SK-N-SH (cell line): ENCODE data around the gene ARHGEF11. TPM values are rescaled to one million over a fixed set of nuclear protein-coding genes. Genes with fewer than 3 reads are reported as not detected.

Source experiments
- CTCF ChIA-PET: fragments of 300-600, 350-600 bp; formaldehyde crosslinking; extraction: SDS; loops from one replicate; lab custom pipeline; 2021; lab: Yijun Ruan, JAX
- POLR2A ChIA-PET: fragments of 350-600 bp; sonication (Branson Sonifier 250); formaldehyde crosslinking; extraction: SDS; loops from one replicate; lab custom pipeline; 2020; ENCODE audit warnings: antibody characterized with exemption, inconsistent platforms; lab: Yijun Ruan, JAX
- DNase-seq: peaks from one replicate; pipeline ENCODE4 v3.0.0; 2012
- H2AFZ ChIP-seq: fragments of 200-600 bp; sonication (generic); 2 replicates; pipeline ENCODE4 v1.8.1; 2016; ENCODE audit warnings: antibody characterized with exemption, mild to moderate bottlenecking, low read depth
- H3F3A ChIP-seq: fragments of 200-600 bp; sonication (generic); replicated peaks from 2 replicates; pipeline ENCODE3; 2016; ENCODE audit warnings: antibody characterized with exemption, mild to moderate bottlenecking; ENCODE audit not compliant: insufficient read depth
- H3K27ac ChIP-seq, 2 experiments: fragments of 200-500 bp in 1 of 2; fragments of 200-600 bp in 1 of 2; sonication (Bioruptor generic) in 1 of 2; sonication (generic), shearing (Covaris generic) in 1 of 2; 2 replicates each; pipeline versions ENCODE4 v1.5.1 to v1.6.1; 2014 to 2016; ENCODE audit warnings: low read depth in 2 of 2, inconsistent platforms in 1 of 2, low read length in 1 of 2, mild to moderate bottlenecking in 1 of 2, mixed read lengths in 1 of 2
- H3K27me3 ChIP-seq: fragments of 200-600 bp; sonication (generic), shearing (Covaris generic); 2 replicates; pipeline ENCODE4 v1.6.1; 2016; ENCODE audit warnings: mixed run types; ENCODE audit not compliant: insufficient read depth
- H3K36me3 ChIP-seq, 2 experiments: fragments of 200-500 bp in 1 of 2; fragments of 200-600 bp in 1 of 2; sonication (Bioruptor generic) in 1 of 2; sonication (generic) in 1 of 2; replicated peaks in 1 of 2; 2 replicates each; pipeline versions ENCODE3 to v1.5.1; 2014 to 2016; ENCODE audit warnings: low read length in 1 of 2, mild to moderate bottlenecking in 1 of 2; ENCODE audit not compliant: insufficient read depth in 2 of 2, control insufficient read depth in 1 of 2
- H3K4me1 ChIP-seq, 2 experiments: fragments of 200-500 bp in 1 of 2; fragments of 200-600 bp in 1 of 2; sonication (Bioruptor generic) in 1 of 2; sonication (generic), shearing (Covaris generic) in 1 of 2; 2 replicates each; pipeline versions ENCODE4 v1.5.1 to v1.6.1; 2014 to 2016; ENCODE audit warnings: low read depth in 1 of 2, low read length in 1 of 2, mixed run types in 1 of 2; ENCODE audit not compliant: insufficient read depth in 2 of 2, control insufficient read depth in 1 of 2
- H3K4me2 ChIP-seq: fragments of 200-600 bp; sonication (generic), shearing (Covaris generic); 2 replicates; pipeline ENCODE4 v1.6.1; 2017; ENCODE audit warnings: mixed run types
- H3K4me3 ChIP-seq, 2 experiments: fragments of 200-500 bp in 1 of 2; fragments of 200-600 bp in 1 of 2; sonication (Bioruptor generic) in 1 of 2; sonication (generic), shearing (Covaris generic) in 1 of 2; 2 replicates each; pipeline versions ENCODE4 v1.5.1 to v1.8.1; 2014 to 2016; ENCODE audit warnings: low read depth in 2 of 2, inconsistent platforms in 1 of 2, low read length in 1 of 2, mild to moderate bottlenecking in 1 of 2, mixed read lengths in 1 of 2, moderate library complexity in 1 of 2
- H3K79me2 ChIP-seq: fragments of 200-600 bp; sonication (generic); 2 replicates; pipeline ENCODE4 v1.8.1; 2017; ENCODE audit warnings: mild to moderate bottlenecking; ENCODE audit not compliant: insufficient read depth
- H3K9ac ChIP-seq: fragments of 200-600 bp; sonication (generic); 2 replicates; pipeline ENCODE4 v1.6.1; 2017; ENCODE audit warnings: mixed run types
- H3K9me2 ChIP-seq: fragments of 200-600 bp; sonication (generic); 2 replicates; pipeline ENCODE4 v1.6.1; 2017; ENCODE audit warnings: mixed run types
- H3K9me3 ChIP-seq: fragments of 200-600 bp; sonication (generic); 2 replicates; pipeline ENCODE4 v1.6.1; 2017; ENCODE audit warnings: mixed run types, mild to moderate bottlenecking, moderate library complexity
- H4K20me1 ChIP-seq: fragments of 200-600 bp; sonication (generic); 2 replicates; pipeline ENCODE4 v1.6.1; 2017; ENCODE audit warnings: mild to moderate bottlenecking, mixed run types; ENCODE audit not compliant: insufficient read depth
- FOXJ3 ChIP-seq: sonication (generic); formaldehyde crosslinking; IDR thresholded peaks from 2 replicates; pipeline ENCODE4 v1.5.1; 2020; ENCODE audit warnings: mild to moderate bottlenecking, missing genetic modification reagents
- JUND ChIP-seq: IDR thresholded peaks from 2 replicates; pipeline ENCODE4 v1.4.0; 2012
- MXI1 ChIP-seq: IDR thresholded peaks from 2 replicates; pipeline ENCODE4 v1.6.1; 2012; ENCODE audit warnings: mild to moderate bottlenecking, low read depth, low read length, improper control_type of control experiment
- POLR2AphosphoS5 ChIP-seq: IDR thresholded peaks from 2 replicates; pipeline ENCODE4 v1.6.1; 2012; ENCODE audit warnings: low read depth, low read length
- RFX5 ChIP-seq: IDR thresholded peaks from 2 replicates; pipeline ENCODE4 v1.6.1; 2012; ENCODE audit warnings: mild to moderate bottlenecking, improper control_type of control experiment, low read length
- TCF12 ChIP-seq: IDR thresholded peaks from 2 replicates; pipeline ENCODE4 v1.4.0; 2012
- TEAD4 ChIP-seq: IDR thresholded peaks from 2 replicates; pipeline ENCODE4 v1.4.0; 2012; ENCODE audit warnings: mild to moderate bottlenecking, borderline replicate concordance; ENCODE audit not compliant: insufficient read depth
- YY1 ChIP-seq: IDR thresholded peaks from 2 replicates; pipeline ENCODE4 v1.4.0; 2012; ENCODE audit warnings: low read depth, mild to moderate bottlenecking
- WGBS: methylation state at CpG from one replicate; pipeline ENCODE4 v1.1.6; 2017; ENCODE audit warnings: low lambda C conversion rate; 5-methylcytosine and 5-hydroxymethylcytosine counted together
- polyA plus RNA-seq, 3 experiments: library from polyadenylated mRNA; depleted of rRNA; stranded (reverse); fragments of >200 nt; gene quantifications; 2 replicates each; pipeline ENCODE4 v1.2.3, GENCODE V29; 2012
- TF ChIP-seq, protein P1 (sequence below): IDR thresholded peaks from 2 replicates; pipeline ENCODE4 v1.4.0; 2012; ENCODE audit warnings: low read depth
- TF ChIP-seq, protein P2 (sequence below): IDR thresholded peaks from 2 replicates; pipeline ENCODE4; 2012
- TF ChIP-seq, protein P3 (sequence below): IDR thresholded peaks from 2 replicates; pipeline ENCODE4 v1.6.1; 2012; ENCODE audit warnings: mild to moderate bottlenecking, low read depth, low read length, moderate library complexity
- TF ChIP-seq, protein P4 (sequence below): fragments of 150-350 bp; IDR thresholded peaks from 2 replicates; pipeline ENCODE4 v1.6.1; 2016; ENCODE audit warnings: mild to moderate bottlenecking, low read depth, low read length

ARHGEF11 gene
- polyA plus RNA-seq, 1 of the 3 experiments (the other 2 are of a cell fraction) = 19.0 TPM

DNA sequence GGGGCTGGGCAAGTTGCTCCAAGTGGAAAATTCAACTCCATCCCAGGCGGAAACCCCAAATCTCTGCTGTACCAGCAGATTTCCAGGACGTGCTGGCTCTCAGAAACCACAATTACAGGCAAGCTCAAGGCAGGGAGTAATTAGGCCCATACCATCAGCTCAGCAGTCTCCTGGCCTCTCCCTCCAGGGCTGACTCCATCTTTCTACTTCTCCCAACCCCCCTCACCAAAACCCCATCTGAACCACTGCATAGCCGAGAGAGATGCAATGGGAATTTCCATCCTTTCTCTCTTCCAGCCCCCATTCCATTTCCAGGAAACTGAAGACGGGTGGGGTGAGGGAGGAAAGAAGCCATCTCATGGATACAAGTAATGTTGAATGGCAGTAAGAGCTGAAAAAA is 41.2 kb downstream of the ARHGEF11 start:
- Histone ChIP-seq H3K4me2 (no peak overlapping the region), H4K20me1 (peaks cover 71% of the 10 kb centered on the region), H3K9ac (no peak overlapping the region), H3F3A (no peaks in the 10 kb centered on the region), H3K79me2 (peaks cover 40% of the 10 kb centered on the region; the same call in 1 of the 2 replicates), H3K27ac (no peak overlapping the region), H3K4me1 (peaks cover 6 to 30% of the 10 kb centered on the region in 2 experiments; a peak in 3 of 4 replicates), H3K36me3 (no peaks in the 10 kb centered on the region), H2AFZ (no peak overlapping the region), H3K27me3 (no peaks in the 10 kb centered on the region), H3K4me3 (no peak overlapping the region), H3K9me3 (no peaks in the 10 kb centered on the region), H3K9me2 (no peaks in the 10 kb centered on the region)
- TF ChIP-seq FOXJ3 (CRISPR knock-in tag) (no peak), MXI1 (no peak), TEAD4 (no peak), YY1 (no peak), TCF12 (no peak), JUND (no peak)
- TF ChIP-seq, protein P1, sequence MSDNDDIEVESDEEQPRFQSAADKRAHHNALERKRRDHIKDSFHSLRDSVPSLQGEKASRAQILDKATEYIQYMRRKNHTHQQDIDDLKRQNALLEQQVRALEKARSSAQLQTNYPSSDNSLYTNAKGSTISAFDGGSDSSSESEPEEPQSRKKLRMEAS = no peak
- TF ChIP-seq, protein P2, sequence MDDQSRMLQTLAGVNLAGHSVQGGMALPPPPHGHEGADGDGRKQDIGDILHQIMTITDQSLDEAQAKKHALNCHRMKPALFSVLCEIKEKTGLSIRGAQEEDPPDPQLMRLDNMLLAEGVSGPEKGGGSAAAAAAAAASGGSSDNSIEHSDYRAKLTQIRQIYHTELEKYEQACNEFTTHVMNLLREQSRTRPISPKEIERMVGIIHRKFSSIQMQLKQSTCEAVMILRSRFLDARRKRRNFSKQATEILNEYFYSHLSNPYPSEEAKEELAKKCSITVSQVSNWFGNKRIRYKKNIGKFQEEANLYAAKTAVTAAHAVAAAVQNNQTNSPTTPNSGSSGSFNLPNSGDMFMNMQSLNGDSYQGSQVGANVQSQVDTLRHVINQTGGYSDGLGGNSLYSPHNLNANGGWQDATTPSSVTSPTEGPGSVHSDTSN = no peak
- 82% methylated on average over 4 of the region's 4 CpGs for WGBS
- POLR2A ChIA-PET = no interaction called here
- DNase-seq = no peak
- CTCF ChIA-PET = interaction anchor here (0.6 to 1.5 kb wide), 3 partner anchors 85 to 345 kb away, joined by 4 to 6 read pairs (median 5); no protein-coding TSS in a partner anchor

DNA sequence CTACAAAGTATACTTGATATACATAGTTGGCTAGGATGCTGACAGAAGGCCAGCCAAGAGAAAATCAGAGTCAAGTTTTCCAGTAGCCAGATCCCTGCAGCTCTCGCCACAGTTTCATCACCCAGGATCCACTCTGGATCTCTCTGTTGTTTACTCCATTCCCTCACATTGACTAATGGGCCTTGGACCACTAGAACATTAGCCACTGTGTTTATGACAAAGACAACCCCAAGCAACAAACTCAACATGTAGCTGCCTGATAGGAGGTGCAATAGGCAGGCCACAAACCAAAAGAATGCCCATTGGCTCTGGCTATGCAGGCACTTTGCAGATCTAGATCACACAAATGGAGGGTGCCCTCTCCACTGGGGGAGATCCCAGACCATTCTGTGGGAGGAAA is 44.2 kb downstream of the ARHGEF11 start:
- Histone ChIP-seq H3K4me1 (peaks cover 0 to 20% of the 10 kb centered on the region in 2 experiments; a peak in 3 of 4 replicates), H3K79me2 (peaks cover 28% of the 10 kb centered on the region), H3F3A (no peaks in the 10 kb centered on the region), H3K9ac (no peak overlapping the region), H3K36me3 (no peaks in the 10 kb centered on the region), H2AFZ (no peak overlapping the region), H3K4me3 (no peak overlapping the region), H3K27me3 (no peaks in the 10 kb centered on the region), H3K9me2 (no peaks in the 10 kb centered on the region), H3K4me2 (no peak overlapping the region)
- POLR2A ChIA-PET = no interaction called here
- CTCF ChIA-PET = interaction anchor here (1.5 kb wide), 1 partner anchor 156 kb away, joined by 5 read pairs; no protein-coding TSS in a partner anchor
- 87% methylated on average over 1 of the region's 1 CpG for WGBS
- no peak for DNase-seq
- TF ChIP-seq, protein P3, sequence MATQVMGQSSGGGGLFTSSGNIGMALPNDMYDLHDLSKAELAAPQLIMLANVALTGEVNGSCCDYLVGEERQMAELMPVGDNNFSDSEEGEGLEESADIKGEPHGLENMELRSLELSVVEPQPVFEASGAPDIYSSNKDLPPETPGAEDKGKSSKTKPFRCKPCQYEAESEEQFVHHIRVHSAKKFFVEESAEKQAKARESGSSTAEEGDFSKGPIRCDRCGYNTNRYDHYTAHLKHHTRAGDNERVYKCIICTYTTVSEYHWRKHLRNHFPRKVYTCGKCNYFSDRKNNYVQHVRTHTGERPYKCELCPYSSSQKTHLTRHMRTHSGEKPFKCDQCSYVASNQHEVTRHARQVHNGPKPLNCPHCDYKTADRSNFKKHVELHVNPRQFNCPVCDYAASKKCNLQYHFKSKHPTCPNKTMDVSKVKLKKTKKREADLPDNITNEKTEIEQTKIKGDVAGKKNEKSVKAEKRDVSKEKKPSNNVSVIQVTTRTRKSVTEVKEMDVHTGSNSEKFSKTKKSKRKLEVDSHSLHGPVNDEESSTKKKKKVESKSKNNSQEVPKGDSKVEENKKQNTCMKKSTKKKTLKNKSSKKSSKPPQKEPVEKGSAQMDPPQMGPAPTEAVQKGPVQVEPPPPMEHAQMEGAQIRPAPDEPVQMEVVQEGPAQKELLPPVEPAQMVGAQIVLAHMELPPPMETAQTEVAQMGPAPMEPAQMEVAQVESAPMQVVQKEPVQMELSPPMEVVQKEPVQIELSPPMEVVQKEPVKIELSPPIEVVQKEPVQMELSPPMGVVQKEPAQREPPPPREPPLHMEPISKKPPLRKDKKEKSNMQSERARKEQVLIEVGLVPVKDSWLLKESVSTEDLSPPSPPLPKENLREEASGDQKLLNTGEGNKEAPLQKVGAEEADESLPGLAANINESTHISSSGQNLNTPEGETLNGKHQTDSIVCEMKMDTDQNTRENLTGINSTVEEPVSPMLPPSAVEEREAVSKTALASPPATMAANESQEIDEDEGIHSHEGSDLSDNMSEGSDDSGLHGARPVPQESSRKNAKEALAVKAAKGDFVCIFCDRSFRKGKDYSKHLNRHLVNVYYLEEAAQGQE = no peak
- TF ChIP-seq POLR2AphosphoS5 = no peak
- TF ChIP-seq RFX5 = no peak
- TF ChIP-seq, protein P4, sequence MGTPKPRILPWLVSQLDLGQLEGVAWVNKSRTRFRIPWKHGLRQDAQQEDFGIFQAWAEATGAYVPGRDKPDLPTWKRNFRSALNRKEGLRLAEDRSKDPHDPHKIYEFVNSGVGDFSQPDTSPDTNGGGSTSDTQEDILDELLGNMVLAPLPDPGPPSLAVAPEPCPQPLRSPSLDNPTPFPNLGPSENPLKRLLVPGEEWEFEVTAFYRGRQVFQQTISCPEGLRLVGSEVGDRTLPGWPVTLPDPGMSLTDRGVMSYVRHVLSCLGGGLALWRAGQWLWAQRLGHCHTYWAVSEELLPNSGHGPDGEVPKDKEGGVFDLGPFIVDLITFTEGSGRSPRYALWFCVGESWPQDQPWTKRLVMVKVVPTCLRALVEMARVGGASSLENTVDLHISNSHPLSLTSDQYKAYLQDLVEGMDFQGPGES = no peak
- TF ChIP-seq, all 33 proteins: peak for 0
- H3K9me3 ChIP-seq = no peaks in the 10 kb centered on the region
- no peak overlapping the region for H3K27ac ChIP-seq
- H4K20me1 ChIP-seq = peaks cover 65% of the 10 kb centered on the region
